Ovary (tissue), 3 donors: ENCODE data around the gene KSR1.

Experiments used
- EP300 ChIP-seq: sonication (generic); formaldehyde crosslinking; IDR thresholded peaks from one replicate; pipeline ENCODE4 v1.6.1; 2017; ENCODE audit warnings: antibody characterized with exemption
- POLR2A ChIP-seq: fragments of 450-650 bp; IDR thresholded peaks from one replicate; pipeline ENCODE4 v1.6.1; 2017; ENCODE audit warnings: antibody characterized with exemption, mild to moderate bottlenecking, moderate library complexity
- TF ChIP-seq, protein P1 (sequence below), 3 donors: fragments of 450-650 bp in 2 of 3; fragments of 200-600 bp in 1 of 3; IDR thresholded peaks; one replicate each; pipeline versions ENCODE4 v1.5.1 to v1.8.0; 2016 to 2022; ENCODE audit warnings: antibody characterized with exemption in 3 of 3, mild to moderate bottlenecking in 1 of 3
- donor health status: DM: no; HTN: no; CAD: no.

DNA sequence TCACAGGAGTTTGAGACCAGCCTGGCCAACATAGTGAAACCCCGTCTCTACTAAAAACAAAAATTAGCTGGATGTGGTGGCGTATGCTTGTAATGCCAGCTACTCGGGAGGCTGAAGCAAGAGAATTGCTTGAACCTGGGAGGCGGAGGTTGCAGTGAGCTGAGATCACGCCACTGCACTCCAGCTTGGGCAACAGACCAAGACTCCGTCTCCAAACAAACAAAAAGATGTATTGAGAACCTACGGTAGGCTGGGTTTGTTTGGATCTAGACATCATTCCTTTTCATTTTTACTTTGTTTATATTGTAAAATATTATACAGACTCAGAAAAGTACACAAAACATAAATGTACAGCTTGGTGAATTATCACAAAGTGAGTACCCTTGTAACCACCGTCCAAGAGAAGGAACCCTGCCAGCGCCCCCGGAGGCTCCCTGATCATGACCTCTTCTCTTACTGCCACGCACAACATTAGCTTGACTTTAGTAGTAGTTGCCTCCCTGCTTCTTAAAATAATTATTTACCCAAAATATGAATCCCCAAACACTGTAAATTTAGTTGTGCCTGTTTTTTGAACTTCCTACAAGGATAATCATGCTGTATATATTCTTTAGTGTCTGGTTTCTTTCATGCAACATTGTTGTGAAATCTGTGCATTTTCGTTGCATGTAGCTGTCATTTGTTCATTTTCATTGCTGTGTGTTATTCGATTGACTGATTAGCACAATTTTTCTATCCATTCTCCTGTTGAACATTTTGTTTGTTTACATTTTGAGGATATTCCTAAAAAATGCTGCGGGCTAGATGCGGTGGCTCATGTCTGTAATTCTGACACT is 56.5 kb downstream of the KSR1 start:
- TF ChIP-seq POLR2A (no peak), EP300 (no peak)
- TF ChIP-seq, protein P1, sequence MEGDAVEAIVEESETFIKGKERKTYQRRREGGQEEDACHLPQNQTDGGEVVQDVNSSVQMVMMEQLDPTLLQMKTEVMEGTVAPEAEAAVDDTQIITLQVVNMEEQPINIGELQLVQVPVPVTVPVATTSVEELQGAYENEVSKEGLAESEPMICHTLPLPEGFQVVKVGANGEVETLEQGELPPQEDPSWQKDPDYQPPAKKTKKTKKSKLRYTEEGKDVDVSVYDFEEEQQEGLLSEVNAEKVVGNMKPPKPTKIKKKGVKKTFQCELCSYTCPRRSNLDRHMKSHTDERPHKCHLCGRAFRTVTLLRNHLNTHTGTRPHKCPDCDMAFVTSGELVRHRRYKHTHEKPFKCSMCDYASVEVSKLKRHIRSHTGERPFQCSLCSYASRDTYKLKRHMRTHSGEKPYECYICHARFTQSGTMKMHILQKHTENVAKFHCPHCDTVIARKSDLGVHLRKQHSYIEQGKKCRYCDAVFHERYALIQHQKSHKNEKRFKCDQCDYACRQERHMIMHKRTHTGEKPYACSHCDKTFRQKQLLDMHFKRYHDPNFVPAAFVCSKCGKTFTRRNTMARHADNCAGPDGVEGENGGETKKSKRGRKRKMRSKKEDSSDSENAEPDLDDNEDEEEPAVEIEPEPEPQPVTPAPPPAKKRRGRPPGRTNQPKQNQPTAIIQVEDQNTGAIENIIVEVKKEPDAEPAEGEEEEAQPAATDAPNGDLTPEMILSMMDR (IDR thresholded peaks at IDR 0.05), result no peak
